ENCODE results near the gene PLEKHA6. TPM values are rescaled to one million over a fixed set of nuclear protein-coding genes. Genes with fewer than 3 reads are reported as not detected.

PLEKHA6 gene
- total RNA-seq, 1 experiment from 2014 or later, result 2.1 TPM

DNA sequence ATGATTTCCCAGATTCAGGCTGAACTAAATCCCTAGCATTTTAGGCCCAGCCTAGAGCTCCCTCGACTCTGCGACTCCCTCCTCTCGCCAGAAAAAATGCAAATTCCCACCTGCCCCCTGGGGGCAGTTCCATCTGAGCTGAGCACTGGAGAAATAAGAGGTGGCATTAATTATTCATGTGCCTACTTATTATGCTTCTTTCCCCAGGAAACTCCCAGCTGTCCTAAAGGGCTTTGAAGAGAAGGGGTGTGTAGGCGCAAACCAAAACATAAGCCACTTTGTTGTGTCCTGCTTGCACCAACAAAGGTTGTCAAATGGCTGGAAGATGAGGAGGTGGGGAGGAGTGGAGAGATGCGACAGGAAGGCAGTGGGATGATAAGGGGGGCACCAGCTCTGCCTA is 104.5 kb downstream of the PLEKHA6 start:
- no peak overlapping the region for H4K8ac ChIP-seq (replicated peaks; ENCODE audit: insufficient read length, low read depth, low read length)
- H4K20me1 ChIP-seq (ENCODE audit: control insufficient read depth, insufficient read depth, insufficient read length), result no peaks in the 10 kb centered on the region
- H3K79me2 ChIP-seq (ENCODE audit: insufficient read depth, low read length), result no peaks in the 10 kb centered on the region
- no peaks in the 10 kb centered on the region for H3K9me3 ChIP-seq (ENCODE audit: control insufficient read depth, low read depth, low read length)
- no peaks in the 10 kb centered on the region for H3K79me1 ChIP-seq (ENCODE audit: insufficient read depth, low read depth, low read length, poor library complexity, severe bottlenecking)
- H2BK5ac ChIP-seq (ENCODE audit: insufficient read length, low read length), result no peak overlapping the region
- H2AFZ ChIP-seq (ENCODE audit: low read length), result no peak overlapping the region
- H2BK120ac ChIP-seq (ENCODE audit: low read depth, low read length, poor library complexity, severe bottlenecking), result no peak overlapping the region
- peak overlapping the region; percentile 1 to 61; a peak in 4 of 5 replicates for H3K4me3 Mint-ChIP-seq
- H3K4me2 ChIP-seq (ENCODE audit: insufficient read depth, insufficient read length, low read length), result peak overlapping the region; percentile 16
- TF ChIP-seq, protein P1, sequence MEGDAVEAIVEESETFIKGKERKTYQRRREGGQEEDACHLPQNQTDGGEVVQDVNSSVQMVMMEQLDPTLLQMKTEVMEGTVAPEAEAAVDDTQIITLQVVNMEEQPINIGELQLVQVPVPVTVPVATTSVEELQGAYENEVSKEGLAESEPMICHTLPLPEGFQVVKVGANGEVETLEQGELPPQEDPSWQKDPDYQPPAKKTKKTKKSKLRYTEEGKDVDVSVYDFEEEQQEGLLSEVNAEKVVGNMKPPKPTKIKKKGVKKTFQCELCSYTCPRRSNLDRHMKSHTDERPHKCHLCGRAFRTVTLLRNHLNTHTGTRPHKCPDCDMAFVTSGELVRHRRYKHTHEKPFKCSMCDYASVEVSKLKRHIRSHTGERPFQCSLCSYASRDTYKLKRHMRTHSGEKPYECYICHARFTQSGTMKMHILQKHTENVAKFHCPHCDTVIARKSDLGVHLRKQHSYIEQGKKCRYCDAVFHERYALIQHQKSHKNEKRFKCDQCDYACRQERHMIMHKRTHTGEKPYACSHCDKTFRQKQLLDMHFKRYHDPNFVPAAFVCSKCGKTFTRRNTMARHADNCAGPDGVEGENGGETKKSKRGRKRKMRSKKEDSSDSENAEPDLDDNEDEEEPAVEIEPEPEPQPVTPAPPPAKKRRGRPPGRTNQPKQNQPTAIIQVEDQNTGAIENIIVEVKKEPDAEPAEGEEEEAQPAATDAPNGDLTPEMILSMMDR (conservative IDR thresholded peaks at IDR 0.05), result no peak; the same call in 2 of the 3 replicates
- no peak overlapping the region for H3T11ph ChIP-seq (ENCODE audit: low read length)
- no peak overlapping the region for H3K56ac ChIP-seq (ENCODE audit: insufficient read length, low read depth, low read length)
- no peaks in the 10 kb centered on the region for H3K27me3 Mint-ChIP-seq (ENCODE audit: low read depth)
- no peak overlapping the region for H3K9ac ChIP-seq (ENCODE audit: extremely low read depth, insufficient read length, low read length)
- H3K4ac ChIP-seq (ENCODE audit: low read depth, low read length), result no peak overlapping the region
- no peak overlapping the region for H3K23ac ChIP-seq (ENCODE audit: insufficient read length, low read depth, low read length)
- no peak overlapping the region for H2AK5ac ChIP-seq (ENCODE audit: insufficient read length, low read length)
- no peaks in the 10 kb centered on the region for H3K9me3 Mint-ChIP-seq
- H2BK20ac ChIP-seq (ENCODE audit: low read depth, low read length, poor library complexity, severe bottlenecking), result no peak overlapping the region
- peaks cover 7% of the 10 kb centered on the region for H3K4me1 ChIP-seq (ENCODE audit: insufficient read depth, low read length)
- no peak overlapping the region for H3K14ac ChIP-seq (ENCODE audit: insufficient read depth, low read length)
- H3K27ac ChIP-seq (ENCODE audit: insufficient read length, low read depth, low read length), result peak overlapping the region; percentile 12
- H3K27ac Mint-ChIP-seq, result peak overlapping the region; percentile 36 to 97 (median 92); a peak in 6 of 7 replicates
- peaks cover 44 to 51% of the 10 kb centered on the region in 2 experiments for H3K4me1 Mint-ChIP-seq
- no peaks in the 10 kb centered on the region for H3K23me2 ChIP-seq (ENCODE audit: insufficient read length, low read depth, low read length, poor library complexity, severe bottlenecking)
- H2BK15ac ChIP-seq (ENCODE audit: low read depth, low read length), result no peak overlapping the region
- H4K5ac ChIP-seq (ENCODE audit: insufficient read length, low read depth, low read length), result no peak overlapping the region
- no peak overlapping the region for H2BK12ac ChIP-seq (ENCODE audit: insufficient read length, low read depth, low read length)
- H3K27me3 ChIP-seq (ENCODE audit: insufficient read depth, low read length), result no peaks in the 10 kb centered on the region
- no peak overlapping the region for H3K18ac ChIP-seq (ENCODE audit: insufficient read length, low read depth, low read length)
- H4K91ac ChIP-seq (ENCODE audit: insufficient read length, low read depth, low read length), result no peak overlapping the region
- DNase-seq, result peak; percentile 74
- peaks cover 0 to 12% (median 0%) of the 10 kb centered on the region in 3 experiments; a peak in 3 of 7 replicates for H3K36me3 Mint-ChIP-seq (ENCODE audit: insufficient read depth in 1 of 3, low read depth in 3 of 3)
- WGBS (ENCODE audit: extremely low coverage, insufficient read length, low lambda C conversion rate), result no CpG with 5 or more reads among the region's 5 CpGs
